Bronchial epithelial cell (primary cell): Measurements from ENCODE around the gene CCDC15. TPM values are rescaled to one million over a fixed set of nuclear protein-coding genes. Genes with fewer than 3 reads are reported as not detected.

Source experiments
- DNase-seq: peaks from one replicate; pipeline ENCODE4 v3.0.0-alpha.2; 2010; ENCODE audit warnings: low read depth
- FAIRE-seq: peaks from 2 replicates; lab custom pipeline; 2011; peaks lifted over from hg19 to GRCh38; lab: Jason Lieb, UNC
- H3K27me3 ChIP-seq: 2 replicates; pipeline ENCODE4 v1.5.1; 2011; ENCODE audit warnings: low read length; ENCODE audit not compliant: control insufficient read depth, insufficient read depth
- H3K36me3 ChIP-seq: 2 replicates; pipeline ENCODE4 v1.5.1; 2011; ENCODE audit warnings: low read length; ENCODE audit not compliant: control insufficient read depth, insufficient read depth
- H3K4me3 ChIP-seq: 2 replicates; pipeline ENCODE4 v1.5.1; 2011; ENCODE audit warnings: mild to moderate bottlenecking, low read depth, low read length, control low read depth
- CTCF ChIP-seq: IDR thresholded peaks from 2 replicates; pipeline ENCODE4 v1.5.1; 2011; ENCODE audit warnings: mild to moderate bottlenecking, moderate library complexity, low read length, control low read depth, inconsistent platforms; ENCODE audit not compliant: insufficient read depth, severe bottlenecking
- total RNA-seq: library from RNA; depleted of rRNA; stranded (reverse); fragments of >200 nt; gene quantifications from 2 replicates; pipeline ENCODE4 v1.2.1, GENCODE V29; 2014

CCDC15 gene
- total RNA-seq, 1 donor from 2014 or later: 1.1 TPM

GRCh38 chr11:125056931-125057692 lies 103.1 kb downstream of the CCDC15 start:
- no peaks in the 10 kb centered on the region for H3K27me3 ChIP-seq
- no peak for DNase-seq
- no peaks in the 10 kb centered on the region for H3K36me3 ChIP-seq
- no peak overlapping the region for H3K4me3 ChIP-seq
- no peak for TF ChIP-seq CTCF
- FAIRE-seq: no peak

- no peak for TF ChIP-seq CTCF
- DNase-seq (no peak), FAIRE-seq (no peak)
- no peaks in the 10 kb centered on the region for H3K36me3 ChIP-seq
- H3K27me3 ChIP-seq: no peaks in the 10 kb centered on the region
- H3K4me3 ChIP-seq: no peak overlapping the region
Observed at GRCh38 chr11:125057693-125058016, 103.7 kb downstream of the CCDC15 start.

- TF ChIP-seq CTCF: no peak
Observed at GRCh38 chr11:125061281-125061680, 107.3 kb downstream of the CCDC15 start.

GRCh38 chr11:125062218-125062930 lies 108.4 kb downstream of the CCDC15 start:
- Histone ChIP-seq H3K36me3 (no peaks in the 10 kb centered on the region), H3K4me3 (peak overlapping the region; percentile 72), H3K27me3 (no peaks in the 10 kb centered on the region)
- no peak for FAIRE-seq
- no peak for TF ChIP-seq CTCF
- no peak for DNase-seq

More at GRCh38 chr11:125061281-125061680, 107.3 kb downstream of the CCDC15 start:
- no peak overlapping the region for H3K4me3 ChIP-seq
- no peaks in the 10 kb centered on the region for H3K27me3 ChIP-seq
- FAIRE-seq (peak; percentile 7), DNase-seq (no peak)
- no peaks in the 10 kb centered on the region for H3K36me3 ChIP-seq

GRCh38 chr11:125062931-125063428 lies 109.0 kb downstream of the CCDC15 start, which contains the start of gene SLC37A2:
TSS of gene SLC37A2 (plus strand) at chr11:125063305. CDS start at chr11:125063368, 63 bp downstream.
- H3K4me3 ChIP-seq: peak within 1 kb of the TSS; percentile 72
- DNase-seq: peak; percentile 64
- FAIRE-seq: no peak
- no peaks in the 10 kb centered on the region for H3K36me3 ChIP-seq
- no peaks in the 10 kb centered on the region for H3K27me3 ChIP-seq
- TF ChIP-seq CTCF: peak; percentile 26
